ENCODE measurements around the gene ITSN2. TPM values are rescaled to one million over a fixed set of nuclear protein-coding genes. Genes with fewer than 3 reads are reported as not detected.
A peak's percentile ranks its signal among the peaks of the same experiment; 100 is the strongest.

ITSN2 gene
- total RNA-seq (2021; fragmentation: NEBNext Ultra II Directional; extraction: Animal tissue kit (Norgen Biotek cat#: 25700)) (14.7 and 17.0 TPM in 2 replicates), polyA plus RNA-seq (2011; rRNA removed) (9.3 and 9.4 TPM in 2 replicates), polyA minus RNA-seq (2011; rRNA and poly(A)+ RNA removed) (20.1 and 25.8 TPM in 2 replicates)
- 8.1 TPM for polyA plus RNA-seq (2011; cell fraction: cytosol; rRNA removed)
- polyA plus RNA-seq (2011; cell fraction: nucleus; rRNA removed), result 19.1 TPM
- 5.8 to 12.7 TPM (median 7.6 TPM) in 4 replicates for polyA plus RNA-seq (2012, experiment 1 of 2)
- 0.56 TPM for polyA plus RNA-seq (2012, experiment 2 of 2)
- polyA plus RNA-seq (2013, experiment 1 of 2), result 9.2 TPM
- polyA plus RNA-seq (2013, experiment 2 of 2), result 8.8 TPM
- 9.8 TPM for polyA minus RNA-seq (2011; cell fraction: cytosol; rRNA and poly(A)+ RNA removed)
- 29.1 TPM for polyA minus RNA-seq (2011; cell fraction: nucleus; rRNA and poly(A)+ RNA removed)
- long read RNA-seq, experiment 1, partial matches to known transcripts, result 2 of 11 reads
- long read RNA-seq, experiment 1, other reads (novel, unspliced or antisense), result 8 of 11 reads
- long read RNA-seq, experiment 2, partial matches to known transcripts, result 1 of 2 reads
- long read RNA-seq, experiment 2, other reads (novel, unspliced or antisense), result 1 of 2 reads

DNA sequence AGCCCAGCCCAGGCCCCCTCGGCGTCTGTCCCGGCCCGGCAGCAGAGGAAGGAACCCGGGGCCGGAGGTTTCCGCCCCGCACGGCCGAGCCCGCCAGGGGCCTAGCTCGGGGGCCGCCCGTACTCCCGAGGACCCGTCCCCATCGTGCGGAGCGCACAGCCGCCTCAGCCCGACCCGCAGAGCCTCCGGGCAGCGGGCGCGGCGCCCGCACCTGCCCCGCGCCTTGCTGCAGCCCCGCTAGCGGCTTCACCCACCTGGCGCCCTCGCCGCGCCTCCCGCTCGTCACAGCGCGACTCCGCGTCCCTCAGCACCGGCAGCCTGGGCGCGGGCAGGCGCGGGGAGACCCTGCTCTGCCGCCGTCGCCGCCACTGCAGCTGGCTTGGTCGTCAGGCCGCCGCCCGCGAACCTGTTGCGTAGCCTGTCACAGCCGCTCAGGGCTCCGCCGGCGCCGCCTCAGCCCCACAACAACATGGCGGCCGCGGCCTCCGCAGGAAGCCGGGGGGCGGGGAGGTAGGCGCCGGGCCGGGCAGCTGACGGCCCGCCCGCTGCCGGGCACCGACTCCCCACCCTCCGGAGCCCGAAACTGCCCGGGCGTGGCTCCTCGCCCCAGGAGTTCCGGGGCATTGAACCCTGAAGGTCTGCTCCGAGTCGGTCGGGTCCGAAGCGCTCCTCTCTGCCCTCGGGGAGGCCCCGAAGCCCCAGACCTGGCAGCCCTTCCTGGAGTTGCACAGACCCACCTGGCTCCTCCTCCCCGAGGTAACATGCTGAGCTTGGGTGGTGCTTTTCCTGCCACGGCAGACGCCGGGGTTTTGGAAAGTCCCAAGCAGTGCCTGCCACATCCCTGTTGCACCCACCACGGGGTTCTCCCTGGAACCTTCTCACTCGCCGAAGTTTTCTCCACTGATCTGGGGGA, at the start of gene ITSN2:
Gene ITSN2, minus strand, starts transcription at position 487 of the 913 bp plus-strand sequence. CDS start 32,454 bp downstream, outside the sequence.
- Histone ChIP-seq H2BK12ac (ENCODE audit: low read depth, low read length) (peak within 1 kb of the TSS; percentile 97; the same call in 1 of the 2 replicates), H4K5ac (ENCODE audit: insufficient read length, low read depth, low read length) (peak within 1 kb of the TSS; percentile 62), H2BK5ac (ENCODE audit: low read depth, low read length) (peak within 1 kb of the TSS; percentile 63; the same call in 1 of the 2 replicates), H3K36me3 (ENCODE audit: control insufficient read depth in 2 of 4, insufficient read depth in 4 of 4, low read length in 3 of 4) (no peaks in the 10 kb centered on the region), H3K4me1 (replicated peaks in 1 of 4; ENCODE audit: control insufficient read depth in 3 of 4, insufficient read depth in 4 of 4, low read length in 3 of 4) (peaks cover 2 to 6% (median 4%) of the 10 kb centered on the region in 4 experiments; a peak in 4 of 7 replicates), H3K27ac (ENCODE audit: low read depth, low read length) (peak within 1 kb of the TSS; percentile 67; the same call in 1 of the 2 replicates), H3K9ac (replicated peaks in 1 of 4; ENCODE audit: extremely low read depth in 1 of 4, low read depth in 3 of 4, low read length in 3 of 4) (peak within 1 kb of the TSS; percentile 26 to 85 (median 64); a peak in 6 of 7 replicates), H2AK5ac (ENCODE audit: low read depth, low read length) (no peak within 1 kb of the TSS), H2BK120ac (replicated peaks; ENCODE audit: low read depth, low read length) (peak within 1 kb of the TSS; percentile 66), H4K8ac (ENCODE audit: extremely low read depth, insufficient read depth, low read length) (peak within 1 kb of the TSS; percentile 62), H2AFZ (ENCODE audit: low read length) (peak within 1 kb of the TSS; percentile 86), H4K20me1 (replicated peaks in 1 of 2; ENCODE audit: control insufficient read depth in 1 of 2, insufficient read depth in 2 of 2, low read length in 2 of 2) (no peaks in the 10 kb centered on the region), H3K79me2 (ENCODE audit: control insufficient read depth in 1 of 2, insufficient read depth in 2 of 2, low read length in 2 of 2) (no peaks in the 10 kb centered on the region; a peak in 1 of 4 replicates), H3K27me3 (replicated peaks in 1 of 4; ENCODE audit: control insufficient read depth in 3 of 4, extremely low read depth in 1 of 4, insufficient read depth in 3 of 4, low read length in 3 of 4) (peaks cover 0 to 3% (median 0%) of the 10 kb centered on the region in 4 experiments; a peak in 1 of 7 replicates), H3K4ac (replicated peaks; ENCODE audit: insufficient read length, low read depth, low read length) (peak within 1 kb of the TSS; percentile 70), H2BK15ac (ENCODE audit: low read length) (peak within 1 kb of the TSS; percentile 13; the same call in 1 of the 2 replicates), H3K4me3 (ENCODE audit: extremely low read depth in 1 of 4, insufficient read depth in 2 of 4, low read depth in 3 of 4, low read length in 4 of 4) (peak within 1 kb of the TSS; percentile 58 to 77 (median 76)), H4K91ac (replicated peaks; ENCODE audit: insufficient read length, low read length) (peak within 1 kb of the TSS; percentile 92), H2BK20ac (ENCODE audit: low read length) (0 out of 2 replicates have a peak within 1 kb of the TSS, but pooled peaks have one; percentile 13), H3K79me1 (ENCODE audit: low read depth, low read length) (no peaks in the 10 kb centered on the region), H3K18ac (ENCODE audit: extremely low read depth, low read length) (peak within 1 kb of the TSS; percentile 24), H3K14ac (ENCODE audit: insufficient read length) (no peak within 1 kb of the TSS), H3K56ac (replicated peaks; ENCODE audit: insufficient read length, low read depth, low read length) (peak within 1 kb of the TSS; percentile 77), H3K9me3 (ENCODE audit: insufficient read depth in 2 of 2, low read depth in 1 of 2, low read length in 1 of 2) (no peaks in the 10 kb centered on the region), H3K4me2 (ENCODE audit: insufficient read depth in 1 of 2, low read depth in 2 of 2, low read length in 2 of 2) (peak within 1 kb of the TSS; percentile 66 to 87), H3K23ac (ENCODE audit: insufficient read length) (no peak within 1 kb of the TSS), H3K23me2 (ENCODE audit: low read depth, low read length) (peaks cover 6% of the 10 kb centered on the region; the same call in 1 of the 2 replicates)
- 3% methylated on average over 58 of the region's 96 CpGs; no CpG with 5 or more reads in 1 of the 2 experiments for WGBS, 2 experiments (ENCODE audit: extremely low coverage in 1 of 2, insufficient coverage in 1 of 2, insufficient read length in 1 of 2, insufficient replicate concordance in 2 of 2, low coverage in 1 of 2, low lambda C conversion rate in 2 of 2, missing lambda C conversion rate in 1 of 2)
- FAIRE-seq (no peak), DNase-seq (ENCODE audit: low read depth in 1 of 2, low spot score in 2 of 2) (peak in 1 of 2 experiments; percentile 89)
- CTCF ChIA-PET (ENCODE audit: partially characterized antibody), result interaction anchor here (0.5 to 1.4 kb wide), 5 partner anchors 9 to 277 kb away, joined by 3 to 4 read pairs (median 3); partner anchors contain the start of gene TP53I3
- POLR2A ChIA-PET (ENCODE audit: partially characterized antibody), result interaction anchor here (1.0 to 1.7 kb wide), 9 partner anchors 9 to 435 kb away, joined by 3 to 6 read pairs (median 4); partner anchors contain the start of gene TP53I3
- peak in 1 of 2 experiments; percentile 51; a peak in 2 of 4 replicates for TF ChIP-seq SIN3A (conservative IDR thresholded peaks at IDR 0.05 in 1 of 2, IDR thresholded peaks at IDR 0.05 in 1 of 2; ENCODE audit: low read depth in 1 of 2, low read length in 2 of 2)
- no peak for TF ChIP-seq TCF12 (IDR thresholded peaks at IDR 0.05; ENCODE audit: low read depth, low read length)
- no peak for TF ChIP-seq CHD2 (IDR thresholded peaks at IDR 0.05; ENCODE audit: low read length)
- TF ChIP-seq, protein P1, sequence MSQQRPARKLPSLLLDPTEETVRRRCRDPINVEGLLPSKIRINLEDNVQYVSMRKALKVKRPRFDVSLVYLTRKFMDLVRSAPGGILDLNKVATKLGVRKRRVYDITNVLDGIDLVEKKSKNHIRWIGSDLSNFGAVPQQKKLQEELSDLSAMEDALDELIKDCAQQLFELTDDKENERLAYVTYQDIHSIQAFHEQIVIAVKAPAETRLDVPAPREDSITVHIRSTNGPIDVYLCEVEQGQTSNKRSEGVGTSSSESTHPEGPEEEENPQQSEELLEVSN (IDR thresholded peaks at IDR 0.05), result no peak; the same call in 1 of the 2 replicates
- TF ChIP-seq BRCA1 (IDR thresholded peaks at IDR 0.05; ENCODE audit: low read depth, low read length), result no peak
- peak; percentile 9 for TF ChIP-seq TAF7 (optimal IDR thresholded peaks at IDR 0.05; ENCODE audit: borderline replicate concordance, low read depth, low read length)

Data from H1 (cell line).